Brain microvascular endothelial cell (primary cell): Measurements from ENCODE around the gene TECPR2.

ENCODE experiments used
- DNase-seq: peaks from one replicate; pipeline ENCODE4 v3.0.0-alpha.2; 2020
- H3K27ac ChIP-seq: fragments of 250-450 bp; sonication (Bioruptor Pico); 2 replicates; pipeline ENCODE4 v1.5.1; 2020; ENCODE audit warnings: mild to moderate bottlenecking, moderate library complexity
- H3K27me3 ChIP-seq: fragments of 250-450 bp; sonication (Bioruptor Pico); replicated peaks from 2 replicates; pipeline ENCODE4 v1.5.1; 2020; ENCODE audit warnings: mild to moderate bottlenecking
- H3K36me3 ChIP-seq: fragments of 250-450 bp; sonication (Bioruptor Pico); replicated peaks from 2 replicates; pipeline ENCODE4 v1.5.1; 2020; ENCODE audit warnings: mild to moderate bottlenecking
- H3K4me3 ChIP-seq: 2 replicates; pipeline ENCODE4 v1.5.1; 2011; ENCODE audit warnings: low read depth, mild to moderate bottlenecking, control low read depth, low read length, moderate library complexity
- in situ Hi-C: cut with HindIII; loops from 2 replicates; pipeline ENCODE4 v1.10.0; 2017; ENCODE audit warnings: low sequenced_read_pairs, low pct_ligation_motif_present
- TF ChIP-seq, protein P1 (sequence below): IDR thresholded peaks from 2 replicates; pipeline ENCODE4 v1.5.1; 2011; ENCODE audit warnings: low read depth, mild to moderate bottlenecking, moderate library complexity, low read length, control low read depth, inconsistent platforms; ENCODE audit errors: missing control alignments

TECPR2 gene

DNA sequence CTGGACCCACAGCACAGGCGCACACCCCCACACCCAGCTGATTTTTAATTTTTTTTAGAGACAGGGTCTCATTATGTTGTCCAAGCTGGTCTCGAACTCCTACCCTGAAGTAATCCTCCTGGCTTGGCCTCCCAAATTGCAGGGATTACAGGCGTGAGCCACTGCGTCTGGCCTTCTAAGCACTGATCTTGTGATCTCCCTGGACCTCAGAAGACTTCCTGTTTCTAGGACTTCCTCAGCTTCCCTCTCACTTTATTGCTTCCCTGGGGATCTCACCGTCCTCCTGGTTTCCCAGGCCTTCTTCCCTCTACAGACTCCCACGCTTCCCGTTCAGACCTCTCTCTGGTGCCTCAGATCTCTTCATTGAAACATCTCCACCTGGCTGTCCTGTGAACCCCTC lies 29.4 kb upstream of the TECPR2 start:
- Histone ChIP-seq H3K36me3 (peaks cover 21% of the 10 kb centered on the region), H3K27me3 (no peaks in the 10 kb centered on the region), H3K27ac (no peak overlapping the region), H3K4me3 (no peak overlapping the region)
- TF ChIP-seq, protein P1, sequence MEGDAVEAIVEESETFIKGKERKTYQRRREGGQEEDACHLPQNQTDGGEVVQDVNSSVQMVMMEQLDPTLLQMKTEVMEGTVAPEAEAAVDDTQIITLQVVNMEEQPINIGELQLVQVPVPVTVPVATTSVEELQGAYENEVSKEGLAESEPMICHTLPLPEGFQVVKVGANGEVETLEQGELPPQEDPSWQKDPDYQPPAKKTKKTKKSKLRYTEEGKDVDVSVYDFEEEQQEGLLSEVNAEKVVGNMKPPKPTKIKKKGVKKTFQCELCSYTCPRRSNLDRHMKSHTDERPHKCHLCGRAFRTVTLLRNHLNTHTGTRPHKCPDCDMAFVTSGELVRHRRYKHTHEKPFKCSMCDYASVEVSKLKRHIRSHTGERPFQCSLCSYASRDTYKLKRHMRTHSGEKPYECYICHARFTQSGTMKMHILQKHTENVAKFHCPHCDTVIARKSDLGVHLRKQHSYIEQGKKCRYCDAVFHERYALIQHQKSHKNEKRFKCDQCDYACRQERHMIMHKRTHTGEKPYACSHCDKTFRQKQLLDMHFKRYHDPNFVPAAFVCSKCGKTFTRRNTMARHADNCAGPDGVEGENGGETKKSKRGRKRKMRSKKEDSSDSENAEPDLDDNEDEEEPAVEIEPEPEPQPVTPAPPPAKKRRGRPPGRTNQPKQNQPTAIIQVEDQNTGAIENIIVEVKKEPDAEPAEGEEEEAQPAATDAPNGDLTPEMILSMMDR, result no peak
- in situ Hi-C loops, result no loop called here
- DNase-seq, result no peak

DNA sequence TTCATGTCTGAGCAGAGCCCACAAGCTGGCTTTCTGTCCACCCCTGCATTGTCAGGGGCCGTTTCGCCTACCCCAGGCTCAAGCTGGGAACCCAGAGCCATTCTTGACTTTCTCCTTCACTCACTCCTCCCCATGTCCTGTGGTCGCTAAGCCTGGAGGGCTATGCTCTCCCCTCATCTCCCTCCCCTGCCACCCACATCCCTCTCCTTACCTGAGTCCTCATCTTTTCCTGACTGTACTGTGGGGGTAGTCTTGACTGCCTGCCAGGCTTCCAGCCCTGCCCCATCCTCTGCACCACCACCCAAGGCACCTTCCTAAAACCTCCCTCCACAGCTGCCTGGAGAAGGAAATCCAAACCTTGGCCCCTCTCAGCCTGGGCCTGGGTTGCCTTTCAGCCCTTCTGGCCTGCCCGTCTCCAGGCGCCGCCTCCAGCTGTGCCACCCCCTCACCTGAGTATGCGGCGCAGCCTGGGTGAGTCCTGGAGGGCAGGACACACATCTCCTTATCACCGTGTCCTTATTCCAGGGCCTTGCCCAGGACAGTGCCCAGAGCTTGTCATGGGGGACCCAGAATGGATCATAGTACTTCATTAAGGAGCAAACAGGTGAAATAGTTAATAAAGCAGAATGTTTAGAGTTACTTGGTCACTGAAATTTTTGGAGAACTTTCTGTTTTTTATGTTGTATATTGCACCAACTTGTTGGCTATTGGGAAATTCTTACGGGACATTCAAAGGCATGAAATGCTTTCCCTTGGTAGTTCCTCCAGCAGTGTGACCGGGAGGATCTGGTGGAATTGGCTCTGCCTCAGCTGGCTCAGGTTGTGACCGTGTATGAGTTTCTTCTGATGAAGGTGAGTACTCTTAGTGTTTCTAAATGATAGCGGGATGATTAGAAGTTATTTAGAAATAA lies 28.7 kb upstream of the TECPR2 start:
- Histone ChIP-seq H3K4me3 (no peak overlapping the region), H3K36me3 (peaks cover 25% of the 10 kb centered on the region), H3K27me3 (no peaks in the 10 kb centered on the region), H3K27ac (no peak overlapping the region)
- no peak for DNase-seq
- TF ChIP-seq, protein P1, result no peak
- in situ Hi-C loops, result no loop called here

DNA sequence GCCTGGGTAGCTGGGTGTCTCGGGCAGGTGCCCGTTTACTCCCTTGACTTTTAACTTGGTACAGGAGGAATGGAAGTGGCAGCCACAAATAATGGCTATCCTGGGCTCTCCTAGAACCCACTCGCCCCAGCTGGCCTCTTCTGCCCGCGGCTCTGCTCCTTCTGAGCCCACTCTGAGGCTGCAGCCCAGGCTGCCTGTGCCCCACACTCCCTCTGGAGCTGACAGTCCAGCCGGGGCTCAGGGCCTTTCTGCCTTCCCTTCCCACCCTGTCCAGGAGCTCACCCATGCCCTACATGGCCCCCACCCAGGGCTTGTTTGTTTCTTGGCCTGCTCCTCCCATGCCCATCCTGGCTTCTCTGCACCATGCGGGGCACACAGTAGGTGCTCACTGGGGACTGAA lies 27.6 kb upstream of the TECPR2 start:
- no peaks in the 10 kb centered on the region for H3K27me3 ChIP-seq
- peaks cover 25% of the 10 kb centered on the region for H3K36me3 ChIP-seq
- in situ Hi-C loops, result no loop called here
- H3K4me3 ChIP-seq, result no peak overlapping the region
- H3K27ac ChIP-seq, result no peak overlapping the region
- DNase-seq, result no peak
- TF ChIP-seq, protein P1, result no peak

DNA sequence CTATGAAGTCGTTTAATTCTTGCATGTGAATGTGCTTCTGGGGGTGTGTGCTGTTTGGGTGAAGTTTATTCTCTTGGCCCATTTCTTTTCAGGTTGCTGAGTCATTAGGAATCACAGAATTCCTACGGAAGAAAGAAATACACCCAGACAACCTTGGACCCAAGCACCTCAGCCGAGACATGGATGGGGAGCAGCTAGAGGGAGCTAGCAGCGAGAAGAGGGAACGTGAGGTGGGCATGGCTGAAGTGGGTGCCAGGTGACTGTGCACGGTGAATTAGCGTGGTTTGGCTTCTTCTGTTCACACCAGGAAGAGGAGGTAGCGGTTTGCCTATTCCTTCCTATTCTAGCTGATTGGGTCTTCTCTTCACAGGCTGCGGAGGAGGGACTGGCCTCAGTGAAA lies 24.0 kb upstream of the TECPR2 start:
- Histone ChIP-seq H3K27me3 (no peaks in the 10 kb centered on the region), H3K27ac (no peak overlapping the region), H3K4me3 (no peak overlapping the region), H3K36me3 (peaks cover 39% of the 10 kb centered on the region)
- no peak for DNase-seq
- in situ Hi-C loops, result no loop called here
- TF ChIP-seq, protein P1, result peak; percentile 7

DNA sequence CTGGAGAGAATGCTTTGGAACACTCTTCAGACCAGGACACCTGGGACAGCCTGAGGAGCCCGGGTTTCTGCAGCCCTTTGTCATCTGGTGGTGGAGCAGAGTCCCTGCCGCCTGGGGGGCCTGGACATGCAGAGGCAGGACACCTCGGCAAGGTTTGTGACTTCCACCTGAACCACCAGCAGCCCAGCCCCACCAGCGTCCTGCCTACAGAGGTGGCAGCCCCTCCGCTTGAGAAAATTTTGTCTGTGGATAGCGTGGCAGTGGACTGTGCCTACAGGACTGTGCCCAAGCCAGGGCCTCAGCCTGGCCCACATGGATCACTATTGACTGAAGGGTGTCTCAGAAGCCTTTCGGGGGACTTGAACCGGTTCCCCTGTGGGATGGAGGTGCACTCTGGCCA lies 21.2 kb upstream of the TECPR2 start:
- TF ChIP-seq, protein P1, result no peak
- in situ Hi-C loops, result no loop called here
- peaks cover 37% of the 10 kb centered on the region for H3K36me3 ChIP-seq

More for the DNA sequence above, 21.2 kb upstream of the TECPR2 start:
- no peak overlapping the region for H3K4me3 ChIP-seq
- H3K27me3 ChIP-seq, result no peaks in the 10 kb centered on the region
- H3K27ac ChIP-seq, result no peak overlapping the region
- no peak for DNase-seq
